ENCODE measurements around the gene GJB4.

Gene GJB4

GRCh38 chr1:34779005-34779404 lies 19.5 kb downstream of the GJB4 start:
- DNase-seq: no peak

GRCh38 chr1:34779526-34779925 lies 20.0 kb downstream of the GJB4 start:
- DNase-seq: no peak

- DNase-seq: no peak
These were observed 20.4 kb downstream of the GJB4 start for GRCh38 chr1:34779962-34780361.

GRCh38 chr1:34780528-34780927 lies 21.0 kb downstream of the GJB4 start:
- DNase-seq: no peak

GRCh38 chr1:34781071-34781843 lies 21.7 kb downstream of the GJB4 start, which contains the start of gene GJB3:
Gene GJB3, plus strand, starts transcription at chr1:34781214. Its CDS starts 3,549 bp downstream, at chr1:34784763.
- DNase-seq: no peak

- DNase-seq: no peak
These were observed 22.4 kb downstream of the GJB4 start for GRCh38 chr1:34781844-34782391.

GRCh38 chr1:34784751-34785221 lies 25.2 kb downstream of the GJB4 start:
- DNase-seq: no peak

- DNase-seq: no peak
These were observed 25.8 kb downstream of the GJB4 start for GRCh38 chr1:34785231-34785874.

GRCh38 chr1:34785875-34786470 lies 26.4 kb downstream of the GJB4 start:
- DNase-seq: no peak

- no peak for DNase-seq
These were observed 27.2 kb downstream of the GJB4 start for GRCh38 chr1:34786521-34787325.

GRCh38 chr1:34787461-34788420 lies 28.2 kb downstream of the GJB4 start:
- DNase-seq: no peak

- DNase-seq: no peak
These were observed 31.4 kb downstream of the GJB4 start for GRCh38 chr1:34790985-34791384.

GRCh38 chr1:34792424-34792823 lies 32.9 kb downstream of the GJB4 start:
- no peak for DNase-seq

- no peak for DNase-seq
These were observed 33.6 kb downstream of the GJB4 start, which contains the start of gene GJA4 for GRCh38 chr1:34792868-34793727. Gene GJA4, plus strand, starts transcription at chr1:34792999. Its CDS starts 1,215 bp downstream, at chr1:34794214.

- DNase-seq: no peak
These were observed 34.7 kb downstream of the GJB4 start for GRCh38 chr1:34794001-34794789.

- DNase-seq: no peak
These were observed 35.2 kb downstream of the GJB4 start for GRCh38 chr1:34794790-34795180.

- DNase-seq: no peak
These were observed 36.4 kb downstream of the GJB4 start for GRCh38 chr1:34795916-34796315.

GRCh38 chr1:34796990-34797389 lies 37.5 kb downstream of the GJB4 start:
- no peak for DNase-seq

GRCh38 chr1:34800214-34800613 lies 40.7 kb downstream of the GJB4 start:
- no peak for DNase-seq
